GM18498 (cell line): ENCODE measurements around the gene ZER1.
"Not testable (repeated sequence)": the region's sequence is repeated elsewhere in the genome, so short reads cannot be mapped to it uniquely, and the experiment has no call there.

Source experiments
- ATAC-seq: cut with Tn5 transposase; IDR thresholded peaks from one replicate; pipeline ENCODE4 v1.9.1; 2021; ENCODE audit warnings: mild to moderate bottlenecking, moderate library complexity; ENCODE audit not compliant: unreplicated experiment

The ZER1 gene

DNA sequence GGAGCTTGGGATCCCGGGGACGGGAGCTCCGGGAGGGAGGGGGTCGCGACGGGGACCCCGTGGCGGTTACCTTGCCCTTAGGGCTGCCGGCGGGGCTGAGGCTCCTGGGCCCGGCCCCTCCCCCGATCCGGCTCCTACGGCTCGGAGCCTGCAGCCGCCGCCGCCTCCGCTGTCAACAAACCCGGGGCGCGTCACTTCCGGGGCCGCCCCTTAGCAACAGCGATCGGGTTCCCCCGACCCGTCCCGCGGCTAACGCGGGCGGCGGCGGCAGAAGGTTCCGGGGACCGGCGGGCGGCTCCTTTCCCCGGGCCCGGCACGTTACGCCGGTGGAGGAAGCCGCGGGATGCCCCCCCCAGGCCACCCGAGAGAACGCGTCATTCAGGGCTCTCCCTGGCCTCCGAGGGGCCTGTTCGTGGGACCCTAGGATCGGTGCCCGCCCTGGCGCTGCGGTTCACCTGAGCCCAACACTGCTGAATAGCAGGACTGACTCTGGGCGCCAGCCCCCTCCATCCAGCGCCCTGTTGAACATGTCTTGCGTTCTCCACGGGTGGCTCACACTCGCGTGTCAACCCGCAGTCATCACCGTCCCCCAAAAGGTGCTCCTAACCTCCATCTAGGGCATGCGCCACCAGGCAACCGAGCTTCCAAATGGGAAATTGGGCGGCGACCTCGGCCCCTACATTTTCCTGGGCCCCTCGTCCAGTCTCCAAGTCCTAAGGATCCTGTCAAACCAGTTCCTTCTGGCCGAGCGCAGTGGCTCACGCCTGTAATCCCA, at the start of gene ZER1:
Gene ZER1, minus strand, starts transcription at position 183 of the 775 bp plus-strand sequence. CDS start 16,362 bp downstream, outside the sequence.
- ATAC-seq, result peak; percentile 93

DNA sequence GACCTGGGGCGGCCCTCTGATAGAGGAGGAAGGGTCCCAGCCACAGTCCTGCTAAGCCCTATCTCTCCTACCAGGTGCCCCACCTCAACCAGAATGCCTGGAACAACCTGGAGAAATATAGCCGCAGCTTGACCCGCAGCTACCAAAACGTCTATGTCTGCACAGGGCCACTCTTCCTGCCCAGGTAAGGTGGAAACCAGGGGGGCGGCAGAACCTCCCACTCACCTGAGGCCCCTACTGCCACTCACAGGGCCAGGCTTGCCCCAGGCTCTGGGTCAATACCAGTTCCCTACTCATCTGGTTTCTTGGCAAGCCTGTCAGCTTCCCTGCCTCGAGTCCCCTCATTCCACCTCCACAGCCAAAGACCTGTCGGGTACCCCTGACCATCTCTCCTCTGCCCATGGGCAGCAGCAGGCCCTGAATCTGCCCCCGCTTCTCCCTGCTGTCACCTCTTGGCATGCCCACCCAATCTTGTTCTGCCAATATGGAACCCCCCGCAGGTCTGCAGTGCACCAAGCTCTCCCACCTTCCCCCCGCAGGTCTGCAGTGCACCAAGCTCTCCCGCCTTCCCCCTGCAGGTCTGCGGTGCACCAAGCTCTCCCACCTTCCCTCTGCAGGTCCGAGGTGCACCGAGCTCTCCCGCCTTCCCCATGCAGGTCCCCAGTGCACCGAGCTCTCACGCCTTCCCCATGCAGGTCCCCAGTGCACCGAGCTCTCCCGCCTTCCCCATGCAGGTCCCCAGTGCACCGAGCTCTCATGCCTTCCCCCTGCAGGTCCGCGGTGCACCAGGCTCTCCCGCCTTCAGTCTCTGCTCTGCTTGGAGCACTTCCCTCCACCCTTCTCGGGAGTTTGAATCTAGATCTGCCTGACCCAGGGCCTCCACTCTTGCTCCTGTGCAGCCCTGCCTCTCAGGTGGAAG, 49.2 kb upstream of the ZER1 start:
- no peak for ATAC-seq

DNA sequence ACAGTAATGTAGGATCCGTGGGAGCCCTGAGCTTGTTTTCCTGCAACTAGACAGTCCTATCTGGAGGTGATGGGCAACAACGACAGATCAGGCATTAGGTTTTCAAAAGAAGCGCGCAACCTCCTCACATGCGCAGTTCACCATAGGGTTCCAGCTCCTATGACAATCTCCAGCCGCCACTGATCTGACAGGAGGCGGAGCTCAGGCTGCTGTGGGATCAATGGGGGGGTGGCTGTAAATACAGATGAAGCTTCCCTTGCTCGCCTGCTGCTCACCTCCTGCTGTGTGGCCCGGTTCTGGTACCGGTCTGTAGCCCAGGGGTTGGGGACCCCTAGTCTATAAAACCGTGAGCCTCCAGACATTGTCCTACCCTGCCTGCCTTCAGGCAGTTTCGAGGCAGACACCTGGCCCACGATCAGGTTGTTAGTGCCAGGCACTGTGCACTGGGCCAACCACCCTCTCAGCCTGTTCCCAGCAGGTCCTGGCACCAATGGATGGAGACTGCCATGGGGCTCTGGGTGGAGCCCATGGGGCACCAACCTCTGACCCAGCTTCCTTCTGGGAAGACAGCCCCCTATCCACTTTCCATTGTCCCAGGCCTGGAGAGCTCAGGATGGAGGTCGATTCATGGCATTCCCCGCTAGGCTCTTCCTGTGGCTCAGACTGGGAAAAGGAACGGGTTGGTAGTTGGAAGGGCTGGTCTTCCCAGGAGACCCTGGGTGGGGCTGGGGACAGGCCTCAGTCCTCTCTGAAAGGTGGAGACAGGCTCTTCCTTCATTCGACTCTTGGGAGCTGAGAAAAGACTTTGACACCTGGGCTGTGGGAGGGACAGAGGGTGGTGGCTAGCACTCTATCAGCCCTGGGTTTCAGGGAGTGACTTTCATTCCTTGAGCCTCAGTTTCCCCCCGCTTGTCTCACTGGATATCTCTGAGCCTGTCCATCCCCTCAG, 48.3 kb upstream of the ZER1 start:
- no peak for ATAC-seq

DNA sequence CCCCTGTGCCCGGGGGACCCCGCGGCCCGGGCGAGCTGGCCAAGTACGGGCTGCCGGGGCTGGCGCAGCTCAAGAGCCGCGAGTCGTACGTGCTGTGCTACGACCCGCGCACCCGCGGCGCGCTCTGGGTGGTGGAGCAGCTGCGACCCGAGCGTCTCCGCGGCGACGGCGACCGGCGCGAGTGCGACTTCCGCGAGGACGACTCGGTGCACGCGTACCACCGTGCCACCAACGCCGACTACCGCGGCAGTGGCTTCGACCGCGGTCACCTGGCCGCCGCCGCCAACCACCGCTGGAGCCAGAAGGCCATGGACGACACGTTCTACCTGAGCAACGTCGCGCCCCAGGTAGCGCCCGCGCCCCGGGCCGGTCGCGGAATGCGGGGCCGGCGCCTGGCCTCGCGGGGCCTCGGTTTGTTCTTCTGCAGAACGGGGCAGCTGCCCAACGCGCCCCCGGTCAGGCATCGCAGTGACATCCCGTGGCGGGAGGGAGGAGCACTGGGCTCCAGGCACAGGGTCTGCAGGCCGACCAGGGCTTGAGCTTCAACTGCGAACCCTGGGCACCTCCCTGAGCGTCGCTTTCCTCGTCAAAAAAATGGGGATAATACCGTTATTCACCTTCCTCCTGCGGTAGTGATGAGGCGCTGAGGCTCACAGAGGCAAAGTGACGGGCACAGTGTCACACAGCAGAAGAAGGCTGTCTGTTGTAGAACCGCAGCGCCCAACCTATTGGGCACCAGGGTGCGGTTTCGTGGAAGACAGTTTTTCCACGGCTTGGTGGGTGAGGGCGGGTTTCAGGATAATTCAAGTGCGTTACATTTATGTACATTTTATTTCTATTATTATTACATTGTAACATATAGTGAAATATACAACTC, 47.4 kb upstream of the ZER1 start:
- ATAC-seq, result peak; percentile 27

DNA sequence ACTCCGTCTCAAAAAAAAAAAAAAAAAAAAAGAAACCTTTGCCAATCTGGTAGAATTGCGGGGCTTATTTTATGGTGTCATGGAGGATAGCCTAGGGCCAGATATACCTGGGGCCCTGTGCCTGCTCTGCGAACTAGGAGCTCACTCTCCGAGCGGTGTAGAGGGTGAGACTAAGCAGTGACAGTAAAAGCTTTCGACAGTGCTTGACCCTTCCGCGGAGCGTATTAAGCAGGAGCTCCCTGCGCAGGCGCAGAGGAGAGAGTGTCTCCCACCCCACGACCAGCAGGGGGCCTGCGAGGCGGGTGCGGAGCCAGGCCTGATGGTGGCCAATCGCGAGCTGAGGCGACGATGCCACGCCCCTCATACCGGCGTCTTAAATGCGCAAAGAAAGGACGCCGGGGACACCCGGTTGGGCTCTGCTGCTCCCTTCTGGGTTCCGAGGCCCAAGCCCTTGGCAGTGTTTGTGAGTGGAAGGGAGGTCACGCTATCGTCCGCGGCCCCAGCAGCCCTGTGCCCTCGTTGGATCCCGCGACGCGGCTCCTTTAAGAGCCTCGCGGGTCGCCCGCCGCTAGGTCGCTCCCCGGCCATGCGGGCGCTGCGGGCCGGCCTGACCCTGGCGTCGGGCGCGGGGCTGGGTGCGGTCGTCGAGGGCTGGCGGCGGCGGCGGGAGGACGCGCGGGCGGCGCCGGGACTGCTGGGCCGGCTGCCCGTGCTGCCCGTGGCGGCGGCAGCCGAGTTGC, 46.5 kb upstream of the ZER1 start, which contains the start of gene ENDOG:
Gene ENDOG, plus strand, starts transcription at position 402 of the 740 bp plus-strand sequence. Its CDS starts 185 bp downstream, at position 587.
- ATAC-seq, result peak; percentile 90

DNA sequence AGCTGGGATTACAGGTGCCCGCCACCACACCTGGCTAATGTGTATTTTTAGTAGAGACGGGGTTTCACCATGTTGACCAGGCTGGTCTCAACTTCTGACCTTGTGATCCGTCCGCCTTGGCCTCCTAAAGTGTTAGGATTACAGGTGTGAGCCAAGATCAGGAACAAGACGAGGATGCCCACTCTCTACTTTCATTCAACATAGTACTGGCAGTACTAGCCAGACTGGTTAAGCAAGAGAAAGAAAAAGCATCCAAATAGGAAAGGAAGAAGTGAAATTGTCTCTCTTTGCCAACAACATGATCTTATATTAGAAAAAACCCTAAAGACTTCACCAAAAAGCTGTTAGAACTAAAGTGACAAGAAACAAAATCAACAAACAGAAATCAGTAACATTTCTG, 39.1 kb upstream of the ZER1 start:
- ATAC-seq, result no peak

DNA sequence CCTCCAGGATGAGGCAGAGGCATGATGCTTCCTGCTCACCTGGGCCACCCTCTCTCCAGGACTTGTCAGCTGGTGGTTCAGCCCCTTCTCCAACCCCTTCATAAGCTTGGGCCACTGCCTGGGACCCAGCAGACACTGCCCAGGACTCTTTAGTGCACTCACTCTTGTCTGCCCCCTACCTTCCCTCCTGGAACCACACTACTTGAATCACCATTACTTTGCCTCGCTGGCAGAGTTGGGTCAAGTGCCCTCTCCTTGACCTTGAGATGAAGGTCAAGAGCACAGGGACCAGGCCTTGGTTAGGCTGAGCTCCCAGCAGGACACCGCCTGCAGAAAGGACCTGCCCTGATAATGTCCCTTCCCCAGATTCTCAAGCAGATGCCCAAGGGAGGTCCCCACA, 38.1 kb upstream of the ZER1 start:
- ATAC-seq, result no peak

DNA sequence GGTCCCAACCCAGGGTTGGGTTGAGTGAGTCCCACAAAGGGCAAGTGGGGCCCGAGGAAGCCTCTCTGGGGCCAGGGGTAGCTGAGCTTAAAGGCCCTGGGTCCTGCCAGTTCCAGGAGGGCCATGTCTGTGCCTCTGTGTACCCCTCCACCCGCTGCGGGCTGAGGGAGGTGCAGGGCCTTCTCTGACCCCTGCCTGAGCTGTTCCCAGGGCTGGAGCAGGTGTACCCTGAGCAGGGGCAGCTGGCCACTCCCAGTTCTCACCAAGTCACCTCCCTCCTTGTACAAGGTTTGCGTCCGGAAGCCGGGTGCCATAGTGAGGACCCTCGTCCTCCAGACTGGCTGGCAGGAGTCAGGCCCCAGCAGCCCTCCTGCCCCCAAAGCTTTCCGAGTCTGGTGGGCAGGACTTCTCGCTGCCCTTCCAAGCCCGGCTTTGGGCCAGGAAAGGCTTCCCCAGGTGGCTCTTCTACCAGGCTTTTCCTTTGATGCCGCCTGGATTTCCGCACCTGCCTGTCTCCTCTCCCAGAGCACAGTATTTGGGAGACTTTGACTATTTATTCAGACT, 37.4 kb upstream of the ZER1 start:
- no peak for ATAC-seq

DNA sequence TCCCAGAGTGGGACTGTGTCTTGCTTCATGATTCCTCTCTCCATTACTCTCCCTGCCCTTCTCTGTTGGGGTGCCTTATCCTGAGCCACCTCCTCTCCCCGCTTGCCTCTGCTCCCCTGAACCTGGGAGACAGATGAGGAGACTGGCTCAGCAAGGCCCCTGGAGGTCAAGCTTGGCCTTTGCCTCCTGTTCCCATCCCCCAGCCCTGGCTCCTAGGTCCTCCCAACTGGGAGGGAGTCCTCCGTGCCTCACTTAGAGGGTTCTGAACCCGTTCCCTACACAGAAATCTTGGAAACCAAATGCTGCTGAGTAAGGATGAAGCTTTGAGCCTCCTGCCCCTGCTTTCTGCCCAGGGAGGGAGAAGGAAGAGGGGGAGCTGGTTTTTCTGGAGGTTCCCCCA, 36.8 kb upstream of the ZER1 start:
- no peak for ATAC-seq

DNA sequence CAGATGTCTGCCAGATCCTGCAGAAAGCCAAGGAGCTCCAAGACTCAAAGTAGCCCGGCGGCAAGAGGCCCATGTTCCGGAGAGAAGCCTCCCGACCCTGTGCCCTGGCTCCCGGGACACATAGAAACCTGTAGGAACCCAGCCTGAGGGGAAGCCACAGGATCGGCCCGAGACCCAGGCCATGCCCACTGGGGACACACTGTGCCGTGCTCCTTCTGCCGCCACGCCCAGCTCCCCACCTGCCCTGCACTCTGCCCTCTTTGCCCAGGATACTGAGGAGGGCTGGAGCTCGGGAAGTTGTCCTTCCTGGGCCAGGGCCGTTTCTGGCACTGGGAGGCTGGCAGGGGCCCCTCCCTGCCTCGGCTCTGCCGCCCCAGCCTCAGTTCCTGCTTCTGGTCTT, 36.1 kb upstream of the ZER1 start:
- ATAC-seq, result no peak

DNA sequence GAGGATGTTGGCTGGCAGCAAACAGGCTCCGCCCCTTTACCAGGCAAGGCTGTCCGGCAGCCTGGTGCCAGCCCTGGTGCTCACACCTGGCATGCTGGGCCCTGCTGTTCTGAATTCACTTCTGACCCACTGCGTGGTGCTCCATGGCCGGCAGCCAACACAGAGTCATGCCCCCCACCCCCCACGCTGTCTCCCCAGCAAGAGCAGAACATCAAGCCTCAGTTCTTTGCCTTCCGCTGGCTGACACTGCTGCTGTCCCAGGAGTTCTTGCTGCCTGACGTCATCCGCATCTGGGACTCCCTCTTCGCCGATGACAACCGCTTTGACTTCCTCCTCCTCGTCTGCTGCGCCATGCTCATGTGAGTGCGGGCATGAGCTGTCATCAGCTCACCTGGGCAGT, 33.9 kb upstream of the ZER1 start:
- no peak for ATAC-seq

DNA sequence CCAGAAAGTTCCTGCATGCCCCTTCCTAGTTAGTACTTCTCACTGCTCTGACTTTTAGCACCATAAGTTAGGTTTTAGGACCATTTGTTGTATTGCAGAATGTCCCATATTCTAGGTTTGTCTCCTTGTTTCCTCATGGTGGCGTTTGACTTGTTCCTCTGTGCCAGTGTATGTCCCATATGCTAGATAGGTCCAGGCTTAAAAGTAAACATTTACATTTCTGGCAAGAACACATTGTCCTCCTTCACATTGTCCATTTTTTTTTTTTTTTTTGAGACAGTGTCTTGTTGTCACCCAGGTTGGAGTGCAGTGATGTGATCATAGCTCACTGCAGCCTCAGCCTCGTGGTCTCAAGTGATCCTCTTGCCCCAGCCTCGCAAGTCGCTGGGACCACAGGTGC, 30.8 kb upstream of the ZER1 start:
- ATAC-seq, result no peak

DNA sequence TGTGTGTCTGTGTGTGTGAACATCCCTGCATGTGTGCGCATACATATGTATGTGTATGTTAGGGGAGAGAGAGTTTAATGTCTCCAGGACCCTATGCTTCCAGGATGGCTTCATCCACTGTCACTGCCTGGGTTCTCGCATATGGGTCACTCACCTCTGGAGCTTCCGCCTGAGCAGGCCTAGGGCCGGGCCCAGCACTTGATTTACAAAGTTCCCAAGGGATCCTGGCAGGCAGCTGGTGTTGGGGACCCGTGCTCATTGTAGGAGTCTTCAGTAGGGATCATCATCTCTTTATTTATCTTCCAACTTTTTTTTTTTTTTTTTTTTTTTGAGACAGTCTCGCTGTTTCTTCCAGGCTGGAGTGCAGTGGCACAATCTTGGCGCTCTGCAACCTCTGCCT, 28.3 kb upstream of the ZER1 start:
- no peak for ATAC-seq

DNA sequence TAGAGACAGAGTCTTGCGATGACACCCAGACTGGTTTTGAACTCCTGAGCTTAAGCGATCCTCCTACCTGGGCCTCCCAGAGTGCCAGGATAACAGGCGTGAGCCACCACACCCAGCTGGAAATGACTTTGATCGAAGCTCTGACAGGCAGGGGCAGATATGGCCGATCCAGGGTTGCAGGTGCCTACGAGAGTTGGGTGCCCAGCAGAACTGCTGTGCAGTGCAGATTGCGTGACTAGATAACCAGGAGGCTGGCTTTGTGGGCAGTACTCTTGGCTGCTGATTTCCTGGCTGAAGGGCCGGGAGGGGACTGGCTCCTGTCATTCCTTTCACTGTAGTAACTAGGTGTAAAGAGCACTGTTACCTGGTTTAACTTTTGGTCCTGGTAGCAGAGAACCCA, 27.2 kb upstream of the ZER1 start:
- no peak for ATAC-seq

DNA sequence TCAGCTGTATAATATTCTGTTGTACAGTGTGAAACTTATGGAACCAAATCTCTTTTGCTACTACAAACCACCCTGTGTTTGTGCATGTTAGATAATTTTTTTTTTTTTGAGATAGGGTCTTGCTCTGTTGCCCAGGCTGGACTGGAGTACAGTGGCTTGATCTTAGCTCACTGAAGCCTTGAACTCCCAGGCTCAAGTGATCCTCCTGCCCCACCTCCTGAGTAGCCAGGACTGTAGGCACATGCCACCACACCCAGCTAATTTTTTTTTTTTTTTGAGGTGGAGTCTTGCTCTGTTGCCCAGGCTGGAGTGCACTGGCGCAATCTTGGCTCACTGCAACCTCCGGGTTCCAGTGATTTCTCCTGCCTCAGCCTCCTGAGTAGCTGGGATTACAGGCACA, 23.2 kb upstream of the ZER1 start:
- not testable (repeated sequence) for ATAC-seq

DNA sequence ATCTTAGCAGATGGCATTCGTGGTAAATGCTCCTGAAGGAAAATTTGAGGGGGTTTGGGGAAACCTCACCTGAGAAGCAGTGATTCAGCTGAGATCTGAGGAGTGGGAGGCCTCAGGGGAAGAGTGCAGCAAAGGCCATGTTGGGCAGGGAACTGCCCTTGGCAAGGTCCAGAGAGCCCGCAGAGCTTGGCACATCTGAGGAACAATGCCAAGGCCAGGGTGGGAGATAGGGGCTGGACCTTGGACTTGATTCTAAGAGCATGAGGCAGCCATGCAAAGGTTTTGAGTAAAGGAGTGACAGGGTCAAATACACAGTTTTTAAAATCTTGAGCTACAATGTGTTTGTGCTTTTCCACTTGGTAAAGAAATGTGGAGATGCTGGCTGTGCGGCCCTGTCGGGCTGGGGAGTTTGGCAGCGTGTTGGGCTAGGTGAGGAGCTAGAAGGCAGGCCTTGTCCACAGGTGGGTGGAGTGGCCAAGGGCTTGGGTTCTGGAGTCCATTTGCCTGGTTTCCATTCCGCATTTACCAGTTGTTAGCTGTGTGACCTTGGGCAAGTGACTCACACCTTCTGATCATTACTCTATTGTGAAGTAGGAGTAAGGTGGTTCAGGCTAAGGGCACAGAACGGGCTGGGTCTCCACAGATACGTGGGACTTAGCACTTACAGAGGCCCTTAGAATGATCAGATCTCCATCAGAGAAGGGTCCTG, 21.4 kb upstream of the ZER1 start:
- no peak for ATAC-seq

DNA sequence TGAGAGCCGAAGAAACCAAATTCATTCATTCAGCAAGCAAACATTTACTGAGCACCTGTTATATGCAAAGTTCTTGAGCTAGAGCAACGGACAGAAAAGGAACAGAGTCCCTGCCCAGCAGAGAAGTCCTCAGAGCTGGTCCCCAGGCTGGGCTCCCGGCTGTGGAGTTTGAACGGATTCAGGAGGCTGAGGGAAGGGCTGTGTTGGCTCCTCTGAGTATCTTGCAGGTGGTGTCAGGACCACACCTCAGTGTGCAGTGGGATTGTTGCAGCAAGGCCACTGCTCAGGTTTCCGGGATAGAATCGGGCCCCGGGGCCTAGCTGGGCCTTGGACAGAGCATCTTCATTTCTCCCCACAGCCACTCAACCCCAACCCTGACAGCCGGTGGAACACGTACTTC, 20.4 kb upstream of the ZER1 start:
- no peak for ATAC-seq

DNA sequence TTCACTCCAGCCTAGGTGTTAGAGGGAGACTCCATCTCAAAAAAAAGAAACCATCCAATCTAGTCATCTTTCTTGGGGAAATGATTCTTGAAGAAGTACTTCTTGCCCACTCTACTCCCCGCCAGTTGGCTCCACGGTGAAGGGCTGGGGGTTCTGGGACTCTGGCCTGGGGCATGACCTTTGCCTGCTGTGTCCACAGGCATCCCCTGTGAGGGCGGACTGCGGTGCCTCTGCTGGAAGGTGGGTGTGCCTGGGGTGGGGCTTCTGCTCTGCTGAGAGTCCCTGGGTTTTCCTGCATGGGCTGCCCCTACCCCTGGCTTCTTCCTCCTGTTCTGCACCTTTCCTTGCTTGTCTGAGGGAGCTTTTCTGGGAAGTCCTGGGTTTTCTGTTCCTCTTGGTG, 18.8 kb upstream of the ZER1 start:
- ATAC-seq, result no peak
